Psoas muscle (tissue), 8 donors: Measurements from ENCODE around the gene MYO5B. TPM values are rescaled to one million over a fixed set of nuclear protein-coding genes. Genes with fewer than 3 reads are reported as not detected.

Experiments used
- ATAC-seq, 4 donors: fragments of 200-7000 bp; cut with Tn5 transposase; one replicate each; pipeline ENCODE4 v1.9.1; 2020; ENCODE audit warnings: moderate library complexity in 3 of 4, mild to moderate bottlenecking in 2 of 4
- DNase-seq, 2 donors: peaks; one replicate each; pipeline ENCODE4 v3.0.0-alpha.2; 2020
- H3K27ac ChIP-seq: fragments of 200-600 bp; one replicate; pipeline ENCODE4 v1.8.0; 2022
- H3K27me3 ChIP-seq, 3 donors: fragments of 200-600 bp in 1 of 3; one replicate each; pipeline versions ENCODE4 v1.6.1 to v1.8.0; 2013 to 2022; ENCODE audit warnings: low read length in 2 of 3, mild to moderate bottlenecking in 2 of 3, moderate library complexity in 1 of 3; ENCODE audit not compliant: insufficient read depth in 3 of 3
- H3K36me3 ChIP-seq, 2 donors: fragments of 200-600 bp in 1 of 2; one replicate each; pipeline versions ENCODE4 v1.6.1 to v1.8.0; 2013 to 2022; ENCODE audit warnings: low read depth in 1 of 2, mild to moderate bottlenecking in 1 of 2, moderate library complexity in 1 of 2; ENCODE audit not compliant: insufficient read depth in 1 of 2
- H3K4me1 ChIP-seq: fragments of 200-600 bp; one replicate; pipeline ENCODE4 v1.8.0; 2022
- H3K4me3 ChIP-seq: fragments of 200-600 bp; one replicate; pipeline ENCODE4 v1.8.0; 2022; ENCODE audit warnings: mild to moderate bottlenecking
- H3K9me3 ChIP-seq: fragments of 200-600 bp; one replicate; pipeline ENCODE4 v1.8.0; 2022
- WGBS, 3 donors: extraction: QIAGEN DNeasy Blood & Tissue Kit; methylation state at CpG; one replicate each; pipeline versions ENCODE4 v1.1.6 to v1.1.7; 2013; 5-methylcytosine and 5-hydroxymethylcytosine counted together
- intact Hi-C, 2 donors: fragments of 100-400 bp; cut with DNase I; formaldehyde crosslinking; loops; one replicate each; pipeline versions ENCODE4 v1.11.0 to v1.14.2; 2022
- polyA plus RNA-seq, 3 donors: library from polyadenylated mRNA; stranded (reverse); fragments of 200-250 nt; gene quantifications; one replicate each; pipeline ENCODE4 v1.2.3, GENCODE V29; 2013
- total RNA-seq, 4 donors: library from RNA; stranded (reverse); fragmentation: NEBNext Ultra II Directional in 2 of 4; extraction: Animal tissue kit (Norgen Biotek cat#: 25700) in 2 of 4; gene quantifications; one replicate each; pipeline versions ENCODE4 v1.2.1 to v1.2.4, GENCODE V29; 2021 to 2023
- TF ChIP-seq, protein P1 (sequence below): fragments of 200-600 bp; IDR thresholded peaks from one replicate; pipeline ENCODE4 v1.8.0; 2022; ENCODE audit warnings: antibody characterized with exemption
- donor health status: healthy with polysubstance abuse.
- donor health status: DM: no; HTN: no; CAD: no; lungs with moderate emphysema.
- donor health status: Bipolar disorder and iron deficiency.
- donor health status: healthy.
- donor health status: DM: yes; HTN: yes; CAD: no.
- donor health status: DM: no; HTN: no; CAD: no.
- donor health status: DM: no; HTN: no; CAD: no.
- donor health status: DM: yes; HTN: yes; CAD: no.

The MYO5B gene
- total and polyA plus RNA-seq, 7 donors, result 0.10 to 1.2 (median 0.44) TPM

DNA sequence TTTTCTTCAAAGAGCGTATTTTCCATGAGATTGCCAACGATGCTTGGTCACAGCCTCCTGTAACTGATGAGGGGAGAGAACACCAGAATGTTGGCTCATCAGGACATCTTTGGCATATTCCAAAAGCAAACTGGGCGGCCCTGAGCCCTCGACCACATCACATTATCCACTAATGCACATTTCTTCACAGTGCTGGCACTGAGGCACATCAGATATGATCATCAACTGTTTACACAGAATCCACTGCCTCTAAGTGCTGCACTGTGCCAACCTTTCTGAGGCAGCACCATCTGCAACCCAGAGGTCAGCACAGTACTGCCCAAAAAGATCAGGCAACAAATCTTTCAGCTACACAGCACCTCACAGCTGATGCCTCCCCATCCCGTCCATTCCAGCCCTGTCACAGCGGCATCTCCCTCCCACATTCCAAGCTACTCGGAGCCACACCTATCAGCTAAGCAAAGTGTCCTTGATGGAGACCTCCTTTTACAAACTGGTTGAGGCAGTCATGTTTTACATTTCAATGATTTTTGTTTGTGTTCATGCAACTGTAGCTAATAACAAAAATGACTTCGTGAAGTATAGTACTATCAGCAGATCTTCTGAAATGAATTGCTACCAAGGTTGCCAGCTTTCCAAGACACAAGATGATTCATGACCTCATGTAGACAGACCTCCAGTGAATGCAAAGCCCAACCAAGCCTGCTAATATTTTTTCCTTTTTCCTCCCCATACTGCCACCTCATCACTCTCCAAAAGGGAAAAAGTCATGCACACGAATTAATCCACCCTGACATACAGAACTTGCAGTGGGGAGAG lies 32.3 kb downstream of the MYO5B start:
- Histone ChIP-seq H3K36me3 (no peaks in the 10 kb centered on the region), H3K9me3 (no peaks in the 10 kb centered on the region), H3K27ac (no peak overlapping the region), H3K27me3 (peaks cover 0 to 31% (median 5%) of the 10 kb centered on the region in 3 donors), H3K4me1 (no peaks in the 10 kb centered on the region), H3K4me3 (no peak overlapping the region)
- no peak for DNase-seq
- 26 to 37% (median 30%) methylated on average over 9 of the region's 9 CpGs for WGBS, 3 donors
- intact Hi-C loops, result no loop called here
- TF ChIP-seq, protein P1, sequence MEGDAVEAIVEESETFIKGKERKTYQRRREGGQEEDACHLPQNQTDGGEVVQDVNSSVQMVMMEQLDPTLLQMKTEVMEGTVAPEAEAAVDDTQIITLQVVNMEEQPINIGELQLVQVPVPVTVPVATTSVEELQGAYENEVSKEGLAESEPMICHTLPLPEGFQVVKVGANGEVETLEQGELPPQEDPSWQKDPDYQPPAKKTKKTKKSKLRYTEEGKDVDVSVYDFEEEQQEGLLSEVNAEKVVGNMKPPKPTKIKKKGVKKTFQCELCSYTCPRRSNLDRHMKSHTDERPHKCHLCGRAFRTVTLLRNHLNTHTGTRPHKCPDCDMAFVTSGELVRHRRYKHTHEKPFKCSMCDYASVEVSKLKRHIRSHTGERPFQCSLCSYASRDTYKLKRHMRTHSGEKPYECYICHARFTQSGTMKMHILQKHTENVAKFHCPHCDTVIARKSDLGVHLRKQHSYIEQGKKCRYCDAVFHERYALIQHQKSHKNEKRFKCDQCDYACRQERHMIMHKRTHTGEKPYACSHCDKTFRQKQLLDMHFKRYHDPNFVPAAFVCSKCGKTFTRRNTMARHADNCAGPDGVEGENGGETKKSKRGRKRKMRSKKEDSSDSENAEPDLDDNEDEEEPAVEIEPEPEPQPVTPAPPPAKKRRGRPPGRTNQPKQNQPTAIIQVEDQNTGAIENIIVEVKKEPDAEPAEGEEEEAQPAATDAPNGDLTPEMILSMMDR, result no peak
- no peak for ATAC-seq

DNA sequence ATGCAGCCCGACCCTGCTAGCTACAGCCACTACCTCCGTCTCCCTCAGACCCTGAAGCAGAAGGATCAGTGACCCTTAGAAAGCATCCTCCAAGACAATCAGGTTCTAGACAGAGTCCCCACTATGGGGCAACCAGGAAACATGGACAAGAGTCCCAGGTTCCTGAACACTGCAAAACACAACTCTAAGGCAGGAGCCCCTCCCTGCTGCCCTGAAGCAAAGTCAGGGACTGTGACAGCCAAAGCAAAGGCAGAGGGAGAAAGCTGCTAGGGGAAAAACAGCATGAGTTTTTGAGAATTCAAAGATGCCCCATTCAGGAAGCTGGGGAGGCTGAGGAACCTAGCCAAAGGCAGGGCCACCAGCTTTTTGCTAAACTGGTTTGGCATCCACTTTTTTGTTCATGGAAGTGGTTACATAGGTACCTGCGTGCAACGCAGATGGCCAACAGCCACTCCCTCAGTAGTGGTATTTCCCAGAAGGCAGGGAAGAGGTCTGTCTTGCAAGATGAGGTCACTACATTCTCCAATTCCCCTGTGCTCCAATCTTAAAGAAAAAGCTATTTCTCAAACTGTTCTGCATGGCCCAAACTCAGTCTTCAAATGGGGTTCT lies 33.2 kb downstream of the MYO5B start:
- DNase-seq, result no peak
- no peak for ATAC-seq
- intact Hi-C loops, result no loop called here
- Histone ChIP-seq H3K36me3 (no peaks in the 10 kb centered on the region), H3K27me3 (peaks cover 0 to 31% (median 5%) of the 10 kb centered on the region in 3 donors), H3K27ac (no peak overlapping the region), H3K4me1 (no peaks in the 10 kb centered on the region), H3K9me3 (no peaks in the 10 kb centered on the region), H3K4me3 (no peak overlapping the region)
- WGBS, 3 donors, result 54 to 59% (median 55%) methylated on average over 4 of the region's 4 CpGs
- TF ChIP-seq, protein P1, result no peak

DNA sequence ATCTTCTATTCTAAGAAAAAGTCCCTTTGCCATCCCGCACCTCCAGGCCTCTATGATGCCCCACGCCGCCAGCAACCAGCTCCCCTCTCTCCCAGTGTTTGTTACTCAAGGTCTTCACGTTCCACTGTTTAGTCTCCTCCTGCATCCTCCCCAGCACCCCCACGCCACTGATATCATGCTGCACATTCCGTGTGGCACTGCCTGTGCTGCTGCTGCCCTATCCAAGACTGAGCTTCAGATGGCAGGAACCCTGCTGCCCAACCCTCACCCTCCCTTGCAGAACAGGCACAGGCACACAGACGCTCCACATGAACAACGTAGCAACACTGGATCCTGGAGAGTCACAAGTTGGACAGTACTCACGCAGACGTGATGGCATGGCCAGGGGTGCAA lies 35.3 kb downstream of the MYO5B start:
- peaks cover 0 to 27% (median 2%) of the 10 kb centered on the region in 3 donors for H3K27me3 ChIP-seq
- intact Hi-C loops, result no loop called here
- ATAC-seq (no peak), DNase-seq (no peak)
- TF ChIP-seq, protein P1, result no peak
- no peak overlapping the region for H3K4me3 ChIP-seq
- no peaks in the 10 kb centered on the region for H3K9me3 ChIP-seq
- H3K4me1 ChIP-seq, result no peaks in the 10 kb centered on the region
- WGBS, 3 donors, result 85 to 86% (median 85%) methylated on average over 10 of the region's 10 CpGs
- no peak overlapping the region for H3K27ac ChIP-seq
- H3K36me3 ChIP-seq, result no peaks in the 10 kb centered on the region

DNA sequence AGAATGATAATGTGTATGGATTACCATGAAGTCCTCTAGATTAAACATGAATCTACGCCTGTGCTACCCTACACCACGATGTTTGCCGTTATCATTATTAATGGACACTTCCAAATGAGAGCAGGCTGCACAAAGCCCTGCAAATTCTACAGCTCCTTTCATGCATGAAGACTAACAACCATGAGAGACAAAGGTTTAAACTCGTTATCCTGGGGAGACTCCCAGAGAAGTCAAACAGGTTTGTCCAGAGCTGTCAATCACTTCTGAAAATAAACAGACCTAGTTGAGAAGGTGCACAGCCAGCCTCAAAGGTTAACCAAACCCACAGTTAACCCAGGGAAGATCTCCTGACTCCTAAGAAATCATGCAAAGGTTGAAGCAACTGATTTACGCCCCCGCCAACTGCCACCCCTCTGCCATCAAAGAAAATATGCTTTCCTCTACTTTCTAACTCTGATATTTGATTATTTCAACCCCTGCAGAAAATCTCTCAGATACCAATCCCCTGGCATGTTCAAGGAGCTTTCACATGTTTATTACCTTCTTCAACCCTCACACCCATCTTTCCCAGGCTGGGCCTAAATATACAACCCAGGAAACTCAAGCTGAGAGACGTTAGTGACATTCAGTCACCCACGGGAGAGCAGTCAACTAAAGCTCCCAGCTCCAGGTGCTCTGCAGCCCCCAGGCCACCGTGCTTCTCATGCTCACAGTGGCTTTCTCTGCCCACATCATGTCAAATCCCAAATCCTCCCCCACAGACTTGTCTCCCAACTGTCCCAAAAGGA lies 35.9 kb downstream of the MYO5B start:
- ATAC-seq (no peak), DNase-seq (no peak)
- Histone ChIP-seq H3K9me3 (no peaks in the 10 kb centered on the region), H3K27ac (no peak overlapping the region), H3K27me3 (peaks cover 0 to 27% (median 2%) of the 10 kb centered on the region in 3 donors), H3K4me3 (no peak overlapping the region), H3K4me1 (no peaks in the 10 kb centered on the region), H3K36me3 (no peaks in the 10 kb centered on the region)
- intact Hi-C loops, result no loop called here
- TF ChIP-seq, protein P1, result no peak
- 70 to 73% (median 73%) methylated on average over 9 of the region's 9 CpGs for WGBS, 3 donors
